Measurements from ENCODE around the gene ALOXE3.

The ALOXE3 gene

DNA sequence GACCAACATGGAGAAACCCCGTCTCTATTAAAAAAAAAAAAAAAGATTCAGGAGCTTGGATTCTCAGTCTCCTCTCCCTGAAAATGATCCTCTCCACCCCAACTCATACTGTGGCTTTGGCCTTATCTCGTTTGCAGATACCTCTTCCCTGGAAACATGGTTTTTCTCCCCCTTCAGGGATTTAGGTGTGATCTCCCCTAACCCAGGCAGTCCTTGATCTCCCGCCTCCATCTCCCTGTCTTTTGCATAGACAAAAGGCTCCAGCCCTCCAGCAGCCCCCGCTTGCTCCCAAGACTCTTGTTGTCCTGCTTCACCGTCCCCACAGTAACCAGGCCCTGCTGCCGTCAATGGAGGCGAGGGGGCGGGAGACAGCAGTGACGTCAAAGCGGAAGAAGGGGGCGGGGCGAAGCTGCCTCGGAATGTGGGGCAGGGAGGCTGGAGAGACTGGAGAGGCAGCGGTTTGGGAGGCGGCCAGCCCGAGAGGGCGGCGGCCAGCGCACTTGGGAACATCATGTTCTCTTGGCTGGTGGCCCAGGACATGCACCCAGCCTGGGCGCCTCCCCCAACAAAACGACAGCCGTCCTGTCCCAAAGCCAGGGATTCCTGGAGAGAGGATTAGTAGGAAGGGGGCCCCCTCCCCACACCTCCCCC is 35.8 kb upstream of the ALOXE3 start:
- peak; percentile 98 for DNase-seq

DNA sequence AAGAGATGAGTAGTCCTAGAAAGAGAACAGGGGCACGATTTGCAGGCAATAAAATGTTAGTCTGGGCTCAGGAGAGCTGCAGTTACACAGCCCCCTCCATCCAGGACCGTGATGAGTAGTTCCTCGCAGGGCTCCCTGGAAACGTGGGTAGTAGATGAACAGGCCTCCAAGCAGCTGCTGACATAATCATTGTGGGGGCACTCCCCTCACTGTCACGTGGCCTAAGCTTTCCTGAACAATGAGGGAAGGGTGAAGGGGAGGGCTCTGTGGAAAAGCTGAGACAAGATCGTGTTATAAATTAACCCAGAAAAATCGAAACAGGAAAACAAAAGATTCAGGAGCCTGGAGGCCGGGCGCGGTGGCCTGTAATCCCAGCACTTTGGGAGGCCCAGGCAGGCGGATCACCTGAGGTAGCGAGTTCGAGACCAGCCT is 35.2 kb upstream of the ALOXE3 start:
- DNase-seq: peak; percentile 97

DNA sequence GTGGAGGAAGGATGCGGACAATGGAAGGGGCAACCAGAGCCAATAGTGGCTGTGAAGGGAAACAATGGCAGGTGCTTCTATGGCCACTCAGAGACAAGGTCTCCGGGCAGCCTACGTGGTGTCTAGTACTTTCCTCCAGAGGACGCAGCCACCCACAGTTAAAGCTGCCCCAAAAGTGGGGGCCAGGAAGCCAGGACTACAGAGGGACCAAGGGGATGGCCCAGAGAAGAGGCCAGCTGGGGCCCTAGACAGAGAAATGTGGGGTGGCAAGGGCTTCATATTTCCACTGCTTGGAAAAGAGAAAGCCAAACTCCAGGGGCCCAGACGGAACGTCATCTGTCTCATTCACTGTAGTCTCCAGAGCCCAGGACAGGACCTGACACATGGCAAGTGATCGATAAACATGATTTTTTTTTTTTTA is 34.7 kb upstream of the ALOXE3 start:
- DNase-seq: no peak

DNA sequence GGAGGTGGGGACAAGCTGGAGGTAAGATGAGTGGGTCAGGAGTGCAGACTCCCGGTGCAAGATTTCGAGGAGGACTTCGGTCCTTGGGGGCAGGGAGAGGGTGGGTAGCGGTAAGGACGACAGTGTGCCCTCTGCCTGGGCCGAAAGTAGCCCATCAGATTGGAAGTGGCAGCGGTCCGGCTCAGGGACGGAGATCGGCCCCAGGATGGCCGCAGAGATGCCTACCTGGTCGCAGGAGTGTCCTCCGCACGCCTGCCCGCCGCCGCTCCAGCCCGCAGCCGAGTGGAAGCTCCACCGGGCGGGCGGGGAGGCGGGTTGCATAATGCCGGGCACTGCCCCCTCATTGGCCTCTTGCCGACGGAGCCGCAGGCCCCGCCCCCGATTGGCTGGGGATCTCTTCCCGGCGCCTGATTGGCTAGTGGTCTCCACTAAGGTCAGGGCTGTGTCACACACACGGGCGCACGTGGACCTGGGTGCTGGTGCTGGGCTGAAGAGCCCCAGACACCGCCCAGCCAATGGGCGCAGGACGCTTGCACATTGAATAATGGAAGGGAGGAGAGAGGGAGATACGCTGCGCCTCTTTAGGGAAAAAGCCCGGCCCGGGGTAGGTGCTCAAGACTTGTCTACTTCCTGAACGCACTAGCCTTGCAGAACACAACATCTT is 33.9 kb upstream of the ALOXE3 start, which contains the start of gene PER1:
Gene PER1, minus strand, starts transcription at position 293 of the 664 bp plus-strand sequence. CDS start 1,698 bp downstream, outside the sequence.
- DNase-seq: peak; percentile 91

DNA sequence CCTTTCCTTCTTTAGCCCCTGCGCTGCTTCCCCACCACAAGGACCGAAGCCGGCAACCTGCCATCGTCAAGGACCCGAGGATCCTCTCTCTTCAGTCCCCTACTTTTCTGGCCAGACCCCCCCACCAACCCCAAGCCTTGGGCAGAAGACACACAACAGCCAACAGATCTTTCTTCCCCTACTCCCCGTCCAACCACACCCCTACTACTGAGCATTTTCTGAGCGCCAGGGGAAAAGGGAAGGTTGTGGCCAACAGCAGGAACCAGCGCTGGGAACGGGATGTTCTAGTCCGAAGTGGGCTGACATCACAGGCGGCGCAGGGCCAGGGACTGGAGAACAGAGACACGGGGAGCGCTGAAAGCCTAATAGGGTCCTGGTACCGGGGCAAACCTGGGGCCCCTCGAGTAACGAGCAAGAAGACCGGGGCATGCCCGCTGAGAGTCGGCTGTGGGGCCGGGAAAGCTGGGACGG is 33.4 kb upstream of the ALOXE3 start:
- DNase-seq: peak; percentile 52

DNA sequence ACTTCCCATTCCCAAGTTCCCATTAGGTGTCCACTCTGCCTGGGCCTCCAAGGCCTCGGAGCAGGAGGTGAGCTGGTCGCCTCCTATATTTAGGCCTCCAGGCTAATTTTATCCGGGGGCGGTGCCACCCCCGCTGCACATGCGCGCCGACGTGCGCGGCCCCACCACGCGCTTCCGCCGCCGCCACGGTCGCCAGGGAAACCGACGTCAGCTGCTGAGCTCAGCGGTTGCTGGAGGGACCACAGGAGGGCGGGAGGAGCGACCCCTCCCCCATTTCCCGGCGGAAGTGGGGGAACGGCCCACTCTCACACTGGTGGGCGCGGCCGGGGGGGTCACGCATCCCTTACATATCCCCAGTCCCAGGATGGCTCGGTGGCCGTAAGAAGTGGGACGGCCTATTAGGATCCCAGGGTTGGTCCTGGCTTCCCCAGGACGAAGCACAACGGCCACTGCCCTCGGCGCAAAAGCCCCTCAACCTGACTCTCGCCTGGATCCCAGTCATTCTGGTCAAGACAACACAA is 32.9 kb upstream of the ALOXE3 start:
- peak; percentile 84 for DNase-seq

DNA sequence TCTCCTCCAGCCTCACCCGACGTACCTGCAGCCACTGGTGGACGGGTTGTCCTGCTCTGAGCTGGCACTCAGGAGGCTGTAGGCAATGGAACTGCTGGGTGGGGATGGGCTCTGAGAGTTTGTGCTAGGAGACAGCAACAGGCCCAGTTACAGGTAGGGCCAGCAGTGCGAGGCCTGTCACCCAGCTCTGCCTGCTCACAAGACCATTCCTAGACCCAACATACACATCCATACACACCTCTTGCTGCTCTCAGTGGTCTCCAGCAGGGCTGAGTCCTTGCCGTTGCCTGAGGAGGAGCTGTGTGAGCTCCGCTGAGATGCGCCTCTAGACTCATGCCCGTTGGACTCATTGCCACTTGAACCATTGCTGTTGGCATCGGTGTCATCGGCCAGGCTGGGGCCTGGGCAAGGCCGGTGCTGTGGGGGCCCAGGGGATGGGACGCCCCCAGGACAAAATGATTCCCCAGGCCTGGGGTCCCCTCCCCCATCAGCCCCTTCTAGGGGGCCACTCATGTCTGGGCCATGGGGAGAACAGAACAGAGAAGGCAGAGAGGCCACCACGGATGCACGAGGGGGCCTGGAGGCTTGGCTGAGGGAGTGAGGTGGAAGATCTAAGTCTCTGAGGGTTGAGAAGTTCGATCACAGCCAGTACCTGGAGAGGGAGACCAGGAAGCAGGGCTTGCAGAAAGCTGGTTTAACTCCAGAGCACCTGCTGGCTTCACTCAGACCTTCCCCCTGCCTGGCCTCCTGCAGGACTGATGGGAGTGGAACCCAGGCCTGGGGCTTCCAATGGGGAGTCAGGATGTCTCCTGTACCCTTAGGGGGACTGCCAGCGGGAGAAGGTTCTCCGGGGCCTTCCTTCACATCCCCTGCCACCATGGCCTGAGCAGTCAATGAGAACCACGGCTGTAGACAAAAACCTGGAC is 32.1 kb upstream of the ALOXE3 start:
- no peak for DNase-seq

DNA sequence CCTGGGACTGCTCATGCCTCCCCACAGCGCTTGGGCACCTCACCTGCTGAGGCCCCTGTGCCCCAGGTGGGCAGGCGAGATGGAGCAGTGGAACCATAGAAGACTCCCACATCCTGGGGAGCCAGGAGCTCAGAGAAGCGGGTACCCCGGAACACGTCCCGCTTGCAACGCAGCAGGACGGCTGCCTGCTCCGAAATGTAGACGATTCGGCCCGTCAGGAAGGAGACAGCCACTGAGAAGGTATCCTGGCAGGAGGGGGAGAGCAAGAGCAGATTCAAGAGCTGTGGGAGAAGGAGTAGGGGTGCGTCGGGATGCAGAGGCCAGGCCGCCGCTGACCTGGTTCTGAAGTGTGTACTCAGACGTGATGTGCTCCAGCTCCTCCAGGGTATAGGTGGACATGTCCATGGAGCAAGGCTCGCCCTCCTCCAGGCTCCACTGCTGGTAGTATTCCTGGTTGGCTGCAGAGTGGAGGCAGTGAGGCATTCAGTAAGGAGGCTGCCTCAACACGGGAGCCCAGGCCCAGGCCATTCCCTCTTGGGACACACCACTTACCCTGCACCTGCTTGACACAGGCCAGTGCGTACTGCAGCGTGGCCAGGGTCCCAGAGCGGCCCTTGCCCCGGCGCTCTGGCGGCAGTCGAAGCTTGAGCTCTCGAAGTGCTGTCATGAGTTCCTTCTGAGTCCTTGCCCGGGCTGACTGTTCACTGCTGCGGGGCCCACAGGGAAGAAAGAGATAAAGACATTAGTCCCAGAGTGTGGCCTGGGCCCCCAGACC is 31.3 kb upstream of the ALOXE3 start:
- no peak for DNase-seq

DNA sequence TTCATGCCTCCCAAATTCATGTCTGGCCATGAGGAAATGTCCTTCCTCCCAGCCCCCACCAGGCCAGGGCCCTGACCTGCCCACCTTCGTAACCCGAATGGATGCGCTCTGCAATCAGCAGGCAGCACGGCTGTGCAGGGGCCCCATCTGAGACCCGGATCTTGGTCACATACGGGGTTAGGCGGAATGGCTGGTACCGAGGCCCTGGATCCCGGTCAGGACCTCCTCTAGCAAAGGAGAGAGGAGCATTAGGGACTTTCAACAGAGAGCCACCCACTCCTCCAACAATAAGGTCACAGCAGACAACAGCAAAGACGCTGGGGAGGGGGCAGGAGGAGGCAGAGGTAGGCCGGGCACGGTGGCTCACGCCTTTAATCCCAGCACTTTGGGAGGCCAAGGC is 30.2 kb upstream of the ALOXE3 start:
- no peak for DNase-seq

DNA sequence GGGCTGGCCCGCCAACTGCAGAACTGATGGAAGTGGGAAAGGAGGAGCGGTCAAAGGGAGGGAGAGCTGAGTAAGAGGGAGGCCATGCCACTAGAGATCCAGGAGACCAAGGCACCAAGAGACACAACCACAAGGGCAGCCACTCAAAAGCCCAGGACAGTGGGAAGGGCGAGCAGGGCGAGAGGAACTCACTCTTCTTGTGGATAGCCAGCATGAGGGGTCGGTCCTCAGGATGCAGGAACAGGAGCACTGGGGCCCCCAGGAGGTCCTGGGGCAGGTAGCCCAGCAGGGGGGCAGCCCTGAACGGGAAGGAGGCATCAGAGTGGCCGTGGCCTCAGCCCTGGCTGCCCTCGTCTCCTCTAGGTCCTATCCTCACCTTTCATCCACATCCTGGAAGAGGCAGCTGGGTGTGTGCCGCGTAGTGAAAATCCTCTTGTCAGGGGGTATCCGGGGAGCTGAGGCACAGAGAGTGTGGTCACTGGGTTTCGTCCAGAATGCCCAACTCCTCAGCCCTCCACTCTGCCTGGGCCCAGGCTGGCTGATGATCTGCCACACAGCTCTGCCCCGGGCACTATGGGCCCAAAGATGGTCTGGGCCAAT is 29.6 kb upstream of the ALOXE3 start:
- no peak for DNase-seq

DNA sequence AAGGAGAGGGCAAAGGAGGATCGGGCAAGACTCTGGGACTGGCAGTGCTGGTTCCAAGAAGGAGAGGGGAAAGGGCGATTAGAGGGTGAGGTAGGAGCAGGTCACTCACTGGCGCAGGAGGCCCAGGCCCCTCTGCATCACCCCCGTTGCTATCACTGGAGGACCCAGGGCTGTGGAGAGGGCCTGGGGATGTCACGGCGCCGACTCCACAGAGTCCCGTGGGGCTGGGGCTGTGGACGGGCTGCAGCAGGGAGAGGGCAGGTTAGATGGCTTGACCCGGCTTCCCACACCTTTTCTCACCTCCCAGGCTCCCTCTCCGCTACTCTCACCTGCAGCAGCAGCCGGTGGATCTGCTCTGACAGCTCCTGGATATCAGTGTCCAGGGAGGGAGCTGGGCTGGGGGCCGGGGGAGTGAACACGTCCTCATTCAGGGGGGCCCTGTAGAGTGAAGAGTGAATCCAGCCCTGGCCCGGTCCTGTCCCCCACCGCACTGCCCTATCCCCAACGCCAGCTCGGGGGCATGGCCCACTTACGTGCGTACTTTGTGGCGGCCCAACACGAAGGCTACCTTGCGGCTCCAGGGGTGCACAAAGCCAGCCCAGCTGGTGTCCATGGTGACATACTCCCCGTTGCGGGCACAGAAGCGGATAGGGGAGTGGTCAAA is 29.0 kb upstream of the ALOXE3 start:
- no peak for DNase-seq

DNA sequence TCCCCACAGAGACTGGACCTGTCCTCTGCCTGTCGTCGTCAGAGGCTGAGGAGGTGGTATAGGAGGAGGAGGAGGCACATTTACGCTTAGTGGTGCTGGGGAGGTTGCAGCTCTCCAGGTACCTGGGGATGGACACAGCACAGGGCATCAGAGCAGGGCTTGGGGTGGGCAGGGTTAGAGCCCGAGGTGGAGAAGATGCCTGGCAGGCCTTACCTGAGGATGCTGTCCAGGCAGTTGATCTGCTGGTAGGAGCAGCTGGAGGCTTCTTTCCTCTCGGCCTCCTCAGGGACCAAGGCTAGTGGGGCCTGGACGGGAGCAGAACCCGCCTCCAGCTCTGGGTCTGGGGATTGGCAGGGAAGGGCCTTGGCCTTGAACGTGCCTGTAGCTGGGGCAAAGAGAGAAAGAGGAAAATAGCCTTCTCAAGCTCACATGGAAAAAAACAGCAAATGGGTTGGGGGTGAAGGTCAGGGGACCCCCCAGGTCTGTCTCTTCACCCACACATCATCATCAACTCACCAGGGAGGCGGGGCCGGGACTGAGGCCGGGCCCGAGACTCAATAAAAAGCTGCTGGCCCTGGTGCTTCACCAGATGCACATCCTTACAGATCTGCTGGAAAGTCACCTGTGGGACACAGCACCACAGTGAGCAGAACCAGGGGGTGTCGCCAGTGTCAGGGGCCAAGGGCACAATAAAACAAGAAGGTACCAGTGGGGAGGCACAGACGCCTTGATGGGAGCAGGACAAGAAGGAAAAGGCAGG is 28.2 kb upstream of the ALOXE3 start:
- DNase-seq: no peak

DNA sequence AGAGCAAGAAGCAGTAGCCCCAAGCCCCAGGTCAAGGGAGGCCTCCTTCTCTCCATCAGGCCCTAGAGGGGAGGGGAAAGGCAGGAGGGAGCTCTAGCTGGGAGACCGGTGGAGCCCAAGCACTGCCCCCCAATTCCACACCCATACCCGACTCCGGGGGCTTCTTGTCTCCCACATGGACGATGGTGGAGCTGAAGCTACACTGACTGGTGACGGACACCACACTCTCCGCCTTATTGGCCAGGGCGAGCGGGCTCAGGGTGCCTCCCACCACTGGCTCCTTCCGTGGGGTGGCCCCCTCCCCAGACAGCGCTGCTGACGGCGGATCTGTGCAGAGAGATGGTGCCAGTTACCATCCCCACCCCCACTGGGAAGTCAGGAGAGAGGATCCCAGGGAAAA is 27.5 kb upstream of the ALOXE3 start:
- DNase-seq: no peak

DNA sequence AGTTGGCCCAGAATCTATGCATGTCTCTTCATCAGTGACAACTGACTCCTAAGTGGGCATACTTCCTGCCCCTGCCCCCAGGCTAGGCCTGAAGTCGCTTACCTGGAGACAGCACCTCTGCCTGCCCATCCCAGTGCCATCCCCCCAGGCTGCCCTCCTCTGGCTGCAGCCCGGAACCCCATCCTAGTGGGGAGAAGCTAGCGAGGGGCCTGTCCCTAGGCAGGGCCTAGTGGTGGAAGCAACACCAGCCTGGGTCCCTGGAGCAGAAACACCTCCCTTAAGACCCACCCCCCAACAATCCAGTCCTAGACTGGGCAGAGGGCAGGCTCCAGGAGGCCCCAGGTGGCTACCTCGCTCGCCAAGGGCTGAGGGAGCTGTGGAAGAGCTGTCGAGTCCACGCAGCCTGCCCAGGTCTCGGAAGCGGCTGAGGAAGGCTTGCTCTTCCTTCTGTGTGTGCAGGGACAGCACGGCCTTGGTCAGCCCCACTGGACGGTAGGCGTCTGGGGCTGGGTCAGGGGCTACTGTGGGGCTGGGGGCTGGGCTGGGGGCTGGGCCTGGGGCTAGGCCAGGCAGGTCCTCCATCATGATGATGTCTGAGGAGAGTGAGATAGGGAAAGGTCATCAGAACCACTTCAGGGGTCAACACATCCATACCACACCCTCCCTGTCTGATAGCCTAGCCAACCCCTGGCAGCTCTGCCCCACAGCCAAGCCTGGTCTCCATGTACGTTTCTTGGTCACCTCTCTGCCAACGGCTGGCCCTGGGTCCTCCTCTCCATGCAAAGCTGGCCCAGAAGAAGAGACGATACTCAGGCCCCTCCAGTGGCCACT is 26.3 kb upstream of the ALOXE3 start:
- no peak for DNase-seq

DNA sequence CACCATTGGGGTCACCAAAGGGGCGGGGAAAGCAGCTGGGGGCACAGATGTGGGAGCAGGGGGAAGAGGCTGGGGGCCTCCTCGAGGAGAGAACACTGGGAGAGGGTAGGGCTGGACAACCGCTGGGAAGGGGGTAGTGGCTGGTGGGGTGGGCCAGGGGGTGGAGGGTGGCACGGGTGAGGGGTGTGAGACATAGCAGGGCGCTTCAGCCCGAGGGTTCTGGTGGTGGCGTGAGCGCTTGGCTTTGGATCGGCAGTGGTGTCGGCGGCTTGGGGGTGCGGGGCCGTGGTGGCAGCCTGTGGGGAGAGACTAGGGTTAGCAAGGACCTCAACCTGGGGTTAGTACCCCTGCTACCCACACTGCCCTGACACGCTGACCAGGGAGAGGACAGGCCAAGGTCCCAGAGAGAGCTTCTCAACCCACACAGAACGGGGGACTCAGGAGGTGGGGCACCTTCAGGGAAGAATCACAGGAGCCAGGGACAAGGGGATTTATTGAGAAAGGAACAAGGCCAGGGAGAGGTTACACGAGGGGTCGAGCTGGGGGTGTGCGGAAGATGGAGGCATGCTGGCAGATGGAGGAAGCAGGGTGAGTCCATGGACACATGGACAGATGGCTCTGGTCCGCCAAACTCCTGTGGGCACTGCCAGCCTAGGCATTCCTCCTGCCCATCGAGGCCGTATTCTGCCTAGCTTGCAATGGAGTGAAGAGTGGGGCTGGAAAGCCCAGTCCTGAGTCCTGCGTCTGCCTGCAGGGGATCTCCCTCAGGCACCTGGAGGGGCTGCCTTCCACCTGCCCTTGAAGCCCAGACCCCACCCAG is 25.5 kb upstream of the ALOXE3 start:
- DNase-seq: no peak

DNA sequence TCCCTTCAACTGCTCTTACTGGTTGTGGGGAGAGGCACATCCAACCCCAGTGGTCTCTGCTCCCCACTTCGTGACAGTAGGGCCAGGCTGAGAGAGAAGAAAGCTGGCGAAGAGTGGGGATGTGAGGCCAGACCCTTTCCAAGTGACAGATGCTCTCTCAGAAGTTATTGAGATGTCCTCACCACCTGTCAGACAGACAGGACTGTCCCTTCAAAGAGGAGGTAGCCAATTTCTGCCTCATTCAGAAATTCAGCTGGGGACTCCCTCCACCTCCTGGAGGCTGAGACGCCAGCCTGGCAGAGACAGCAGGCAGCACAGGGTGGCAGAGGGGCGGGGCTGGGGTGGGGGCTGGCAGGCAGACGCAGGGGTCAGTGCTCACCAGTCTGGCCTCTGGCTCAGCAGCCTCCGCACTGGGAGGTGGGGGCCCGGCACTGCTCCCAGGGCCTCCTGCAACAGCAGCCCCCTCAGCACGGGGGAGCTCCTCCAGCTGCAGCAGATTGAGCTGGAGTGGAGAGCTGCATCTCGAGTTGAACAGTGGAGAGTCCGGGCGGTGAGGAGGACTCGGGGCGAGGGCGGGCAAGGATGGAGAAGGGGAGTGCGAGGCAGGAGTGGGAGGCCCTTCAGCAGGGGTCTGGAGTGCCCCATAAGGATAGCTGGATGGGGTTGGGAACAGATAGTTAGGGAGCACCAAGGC is 24.7 kb upstream of the ALOXE3 start:
- DNase-seq: no peak

DNA sequence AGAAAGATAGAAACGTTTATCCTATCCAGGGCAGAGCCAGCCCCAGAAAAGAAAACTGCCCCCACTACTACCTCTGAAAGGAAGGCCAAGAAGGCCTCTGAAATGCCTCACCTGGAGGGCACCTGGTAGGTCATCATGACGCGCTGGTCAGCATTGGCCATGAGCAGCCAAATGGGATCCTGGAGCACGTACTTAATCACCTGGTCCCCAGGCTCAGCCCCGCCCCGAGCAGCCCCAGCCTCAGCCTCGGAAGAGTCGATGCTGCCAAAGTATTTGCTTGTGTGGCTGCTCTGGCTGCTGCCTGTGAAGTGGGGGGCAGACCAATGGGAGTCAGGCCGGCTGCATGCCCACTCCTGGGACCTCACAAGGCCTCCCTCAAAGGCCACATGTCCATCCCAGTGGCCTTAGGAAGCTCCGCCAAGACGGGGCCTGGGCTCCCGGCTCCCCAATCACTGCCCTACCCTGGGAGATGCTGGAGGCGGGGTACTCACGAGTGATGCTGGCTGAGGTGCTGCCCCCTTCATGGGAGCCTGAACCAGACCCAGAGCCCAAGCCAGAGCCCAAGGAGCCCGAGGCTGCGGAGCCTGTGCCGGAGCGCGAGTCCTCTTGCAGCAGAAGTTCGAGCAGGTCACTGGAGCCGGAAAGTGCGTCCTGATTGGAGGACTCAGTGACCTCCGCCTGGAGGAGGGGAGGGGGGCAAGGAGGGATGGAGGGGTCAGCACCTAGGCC is 24.0 kb upstream of the ALOXE3 start:
- no peak for DNase-seq

All from fibroblast of skin of abdomen (primary cell).